Kidney (tissue), 14 donors: ENCODE measurements around the gene TMEM245. TPM values are rescaled to one million over a fixed set of nuclear protein-coding genes. Genes with fewer than 3 reads are reported as not detected.
"Not testable (repeated sequence)": the region's sequence is repeated elsewhere in the genome, so short reads cannot be mapped to it uniquely, and the experiment has no call there.

ENCODE experiments used
- DNase-seq, 5 donors: peaks; one replicate each; pipeline ENCODE4 v3.0.0-alpha.2; 2013 to 2020
- FAIRE-seq: peaks from 2 replicates; lab custom pipeline; 2012; peaks lifted over from hg19 to GRCh38; lab: Jason Lieb, UNC
- H3K27ac ChIP-seq, 2 donors: one replicate each; pipeline ENCODE4 v1.7.0; 2013; ENCODE audit warnings: low read depth in 2 of 2, low read length in 2 of 2, inconsistent platforms in 1 of 2
- H3K27me3 ChIP-seq: one replicate; pipeline ENCODE4 v1.7.1; 2013; ENCODE audit warnings: low read length, inconsistent platforms; ENCODE audit not compliant: control insufficient read depth, insufficient read depth
- H3K36me3 ChIP-seq, 3 donors: one replicate each; pipeline versions ENCODE4 v1.7.0 to v1.7.1; 2013; ENCODE audit warnings: low read length in 3 of 3, control low read depth in 1 of 3, inconsistent platforms in 1 of 3; ENCODE audit not compliant: insufficient read depth in 3 of 3, control insufficient read depth in 2 of 3
- H3K4me1 ChIP-seq, 3 donors: one replicate each; pipeline versions ENCODE4 v1.7.0 to v1.7.1; 2013; ENCODE audit warnings: low read length in 3 of 3, inconsistent platforms in 1 of 3, low read depth in 1 of 3; ENCODE audit not compliant: control insufficient read depth in 2 of 3, insufficient read depth in 2 of 3
- H3K4me3 ChIP-seq, 3 donors: one replicate each; pipeline versions ENCODE4 v1.7.0 to v1.8.1; 2013; ENCODE audit warnings: low read length in 3 of 3, control low read depth in 1 of 3, inconsistent platforms in 1 of 3
- H3K9ac ChIP-seq, 3 donors: one replicate each; pipeline versions ENCODE4 v1.7.0 to v1.7.1; 2013; ENCODE audit warnings: low read length in 3 of 3, control low read depth in 1 of 3, inconsistent platforms in 1 of 3
- H3K9me3 ChIP-seq, 3 donors: one replicate each; pipeline versions ENCODE4 v1.7.0 to v1.7.1; 2013; ENCODE audit warnings: low read length in 3 of 3, control low read depth in 1 of 3, inconsistent platforms in 1 of 3; ENCODE audit not compliant: control insufficient read depth in 2 of 3, insufficient read depth in 1 of 3
- intact Hi-C: fragments of 100-400 bp; cut with DNase I; formaldehyde crosslinking; loops from one replicate; pipeline ENCODE4 v1.11.1; 2022
- polyA plus RNA-seq: library from polyadenylated mRNA; stranded (reverse); fragments of 350-450 nt; fragmentation: Illumina TruSeq; extraction: RNeasy Lipid Tissue Mini Kit (QIAGEN cat#74804); gene quantifications from one replicate; pipeline ENCODE4 v1.2.3, GENCODE V29; 2014; ENCODE audit warnings: low read depth, low replicate concordance; ENCODE audit not compliant: insufficient read depth
- total RNA-seq: library from RNA; stranded (reverse); fragmentation: NEBNext Ultra II Directional; extraction: Animal tissue kit (Norgen Biotek cat#: 25700); gene quantifications from one replicate; pipeline ENCODE4 v1.2.1, GENCODE V29; 2021
- TF ChIP-seq, protein P1 (sequence below): IDR thresholded peaks from 3 replicates; pipeline ENCODE4 v1.5.1; 2012; ENCODE audit warnings: mild to moderate bottlenecking, moderate library complexity, borderline replicate concordance; ENCODE audit not compliant: insufficient read depth; ENCODE audit errors: extremely low read depth
- donor health status: control.
- donor health status: control.
- donor health status: control.
- donor health status: control.
- donor health status: control.
- donor health status: DM: yes; HTN: yes; CAD: no.
- donor health status: Normal renal cell carcinoma (clear cell type).

The TMEM245 gene
- total and polyA plus RNA-seq, 2 donors from 2014 or later: 23.5 to 69.5 TPM

DNA sequence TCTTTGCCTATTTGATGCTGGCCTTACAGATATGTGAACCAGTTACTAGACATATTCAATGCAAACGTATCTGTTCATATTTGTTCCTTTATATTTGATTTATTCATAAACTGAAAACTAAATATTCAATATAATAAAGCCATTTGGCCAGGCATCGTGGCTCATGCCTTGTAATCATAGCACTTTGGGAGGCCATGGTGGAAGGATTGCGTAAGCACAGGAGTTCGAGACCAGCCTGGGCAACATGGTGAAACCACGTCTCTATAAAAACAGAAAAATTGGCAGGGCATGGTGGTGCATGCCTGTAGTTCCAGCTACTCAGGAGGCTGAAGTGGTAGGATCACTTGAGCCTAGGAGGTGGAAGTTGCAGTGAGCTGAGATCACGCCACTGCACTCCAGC, 57.2 kb downstream of the TMEM245 start:
- no peaks in the 10 kb centered on the region for H3K4me1 ChIP-seq
- no peaks in the 10 kb centered on the region for H3K9me3 ChIP-seq
- no peak overlapping the region for H3K9ac ChIP-seq
- no peak overlapping the region for H3K4me3 ChIP-seq
- FAIRE-seq: no peak
- no peaks in the 10 kb centered on the region for H3K27me3 ChIP-seq
- intact Hi-C loops: no loop called here
- TF ChIP-seq, protein P1, sequence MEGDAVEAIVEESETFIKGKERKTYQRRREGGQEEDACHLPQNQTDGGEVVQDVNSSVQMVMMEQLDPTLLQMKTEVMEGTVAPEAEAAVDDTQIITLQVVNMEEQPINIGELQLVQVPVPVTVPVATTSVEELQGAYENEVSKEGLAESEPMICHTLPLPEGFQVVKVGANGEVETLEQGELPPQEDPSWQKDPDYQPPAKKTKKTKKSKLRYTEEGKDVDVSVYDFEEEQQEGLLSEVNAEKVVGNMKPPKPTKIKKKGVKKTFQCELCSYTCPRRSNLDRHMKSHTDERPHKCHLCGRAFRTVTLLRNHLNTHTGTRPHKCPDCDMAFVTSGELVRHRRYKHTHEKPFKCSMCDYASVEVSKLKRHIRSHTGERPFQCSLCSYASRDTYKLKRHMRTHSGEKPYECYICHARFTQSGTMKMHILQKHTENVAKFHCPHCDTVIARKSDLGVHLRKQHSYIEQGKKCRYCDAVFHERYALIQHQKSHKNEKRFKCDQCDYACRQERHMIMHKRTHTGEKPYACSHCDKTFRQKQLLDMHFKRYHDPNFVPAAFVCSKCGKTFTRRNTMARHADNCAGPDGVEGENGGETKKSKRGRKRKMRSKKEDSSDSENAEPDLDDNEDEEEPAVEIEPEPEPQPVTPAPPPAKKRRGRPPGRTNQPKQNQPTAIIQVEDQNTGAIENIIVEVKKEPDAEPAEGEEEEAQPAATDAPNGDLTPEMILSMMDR: no peak
- H3K36me3 ChIP-seq: peaks cover 9 to 24% (median 15%) of the 10 kb centered on the region in 3 donors
- no peak overlapping the region for H3K27ac ChIP-seq
- DNase-seq: no peak

DNA sequence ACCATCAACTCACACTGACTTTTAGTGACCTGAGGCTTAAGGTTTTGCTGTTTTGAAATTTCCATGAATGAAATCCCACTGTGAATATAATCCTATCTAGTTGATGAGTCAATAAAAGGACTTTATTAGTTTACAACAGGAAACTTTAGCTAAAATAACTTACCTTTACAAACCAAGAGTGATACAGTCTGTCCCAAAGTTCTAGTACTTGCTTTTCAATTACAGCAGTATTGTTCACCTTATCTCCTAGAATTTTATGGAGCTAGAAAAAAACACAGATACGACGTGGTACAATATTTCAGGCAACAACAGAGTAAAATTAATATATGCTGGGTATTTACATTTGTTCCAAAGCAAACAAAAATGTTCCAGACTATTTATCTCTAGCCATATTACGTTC, 59.6 kb downstream of the TMEM245 start:
- H3K9ac ChIP-seq: no peak overlapping the region
- H3K27ac ChIP-seq: no peak overlapping the region
- intact Hi-C loops: no loop called here
- H3K27me3 ChIP-seq: no peaks in the 10 kb centered on the region
- H3K9me3 ChIP-seq: no peaks in the 10 kb centered on the region
- H3K4me1 ChIP-seq: no peaks in the 10 kb centered on the region
- H3K36me3 ChIP-seq: peaks cover 11 to 31% (median 18%) of the 10 kb centered on the region in 3 donors
- no peak for DNase-seq
- H3K4me3 ChIP-seq: no peak overlapping the region
- TF ChIP-seq, protein P1: no peak
- FAIRE-seq: no peak

DNA sequence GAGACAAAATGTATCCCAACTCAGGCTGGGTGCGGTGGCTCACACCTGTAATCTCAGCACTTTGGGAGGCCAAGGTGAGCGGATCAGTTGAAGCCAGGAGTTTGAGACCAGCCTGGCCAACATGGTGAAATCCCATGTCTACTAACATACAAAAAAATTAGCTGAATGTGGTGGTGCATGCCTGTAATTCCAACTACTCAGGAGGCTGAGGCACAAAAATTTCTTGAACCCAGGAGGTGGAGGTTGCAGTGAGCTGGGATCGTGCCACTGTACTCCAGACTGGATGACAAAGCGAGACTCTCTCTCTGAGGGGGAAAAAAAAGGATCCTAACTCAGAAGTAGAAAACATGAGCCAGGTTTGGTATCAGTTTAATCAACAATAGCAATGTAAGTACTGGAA, 66.6 kb downstream of the TMEM245 start:
- DNase-seq, H3K9ac ChIP-seq, H3K4me1 ChIP-seq, H3K4me3 ChIP-seq, H3K9me3 ChIP-seq, intact Hi-C loops, H3K27me3 ChIP-seq, FAIRE-seq, H3K27ac ChIP-seq: not testable (repeated sequence)
- H3K36me3 ChIP-seq: peaks cover 7 to 61% (median 41%) of the 10 kb centered on the region in 3 donors

DNA sequence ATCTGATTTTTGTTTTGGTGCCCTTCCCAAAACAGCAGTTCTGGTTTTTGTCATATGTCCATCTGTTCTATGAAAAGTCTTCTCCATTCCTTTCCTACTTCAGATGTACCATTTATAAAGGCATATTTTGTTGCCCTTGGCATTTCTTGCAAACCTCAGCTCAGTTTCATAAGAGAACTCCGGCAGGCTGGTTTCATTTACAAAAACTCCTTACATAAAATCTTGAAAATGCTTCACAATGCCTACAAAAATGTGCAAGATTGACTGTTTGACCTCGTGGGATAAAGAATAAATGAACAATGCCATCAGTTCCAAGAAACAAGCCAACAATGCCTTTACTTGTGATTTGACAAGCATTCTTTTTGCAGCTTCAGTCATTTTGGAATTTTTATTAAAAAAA, 67.3 kb downstream of the TMEM245 start:
- intact Hi-C loops: no loop called here
- H3K9me3 ChIP-seq: no peaks in the 10 kb centered on the region
- TF ChIP-seq, protein P1: no peak
- no peaks in the 10 kb centered on the region for H3K27me3 ChIP-seq
- no peak overlapping the region for H3K9ac ChIP-seq
- H3K36me3 ChIP-seq: peaks cover 8 to 65% (median 43%) of the 10 kb centered on the region in 3 donors
- FAIRE-seq (no peak), DNase-seq (no peak)
- H3K4me1 ChIP-seq: no peaks in the 10 kb centered on the region
- H3K4me3 ChIP-seq: no peak overlapping the region
- H3K27ac ChIP-seq: no peak overlapping the region
